ENCODE data around the gene AGAP1. TPM values are rescaled to one million over a fixed set of nuclear protein-coding genes. Genes with fewer than 3 reads are reported as not detected.

Gene AGAP1
- total RNA-seq, 2 donors from 2014 or later, result 19.1 to 20.8 TPM

DNA sequence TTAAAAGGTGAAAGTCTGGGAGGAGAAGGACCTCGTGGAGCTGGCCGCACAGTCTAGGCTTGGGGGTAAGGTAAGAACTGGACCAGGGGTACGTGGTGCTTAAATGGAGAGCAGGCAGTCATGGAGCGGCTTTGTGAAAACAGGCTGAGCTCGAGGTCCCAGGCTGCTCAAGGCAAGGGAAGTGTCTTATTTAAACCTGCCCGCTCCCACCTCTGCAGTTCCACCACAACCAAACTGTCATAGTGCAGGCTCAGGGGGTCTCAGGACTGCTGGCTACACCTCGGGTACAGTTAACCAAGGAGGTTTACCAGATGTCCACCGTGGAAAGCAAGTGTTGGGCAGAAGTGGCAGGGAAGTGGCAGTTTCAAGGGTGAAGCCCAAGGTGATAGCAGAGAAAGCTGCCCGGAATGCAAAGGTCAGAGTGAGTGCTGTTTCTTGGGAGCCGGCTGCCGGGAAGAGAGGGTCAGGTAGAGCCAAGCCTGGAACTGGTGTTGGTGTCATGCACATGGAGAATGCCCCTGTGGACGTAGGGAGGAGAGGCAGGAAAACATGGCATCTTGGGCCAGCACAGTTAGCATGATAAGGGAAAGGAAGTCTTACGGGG is 471.0 kb downstream of the AGAP1 start:
- Histone ChIP-seq H3K27ac (no peak overlapping the region), H3K9me3 (no peaks in the 10 kb centered on the region), H3K36me3 (peaks cover 3% of the 10 kb centered on the region), H3K4me1 (ENCODE audit: control insufficient read depth in 1 of 2, low read depth in 2 of 2) (no peaks in the 10 kb centered on the region), H3K27me3 (replicated peaks; ENCODE audit: insufficient read depth) (no peaks in the 10 kb centered on the region), H3K4me3 (no peak overlapping the region)
- DNase-seq (ENCODE audit: low spot score) (no peak), ATAC-seq (ENCODE audit: insufficient number of reproducible peaks, low FRiP score, low read depth) (no peak)
- no peak for TF ChIP-seq CTCF (IDR thresholded peaks at IDR 0.05)

DNA sequence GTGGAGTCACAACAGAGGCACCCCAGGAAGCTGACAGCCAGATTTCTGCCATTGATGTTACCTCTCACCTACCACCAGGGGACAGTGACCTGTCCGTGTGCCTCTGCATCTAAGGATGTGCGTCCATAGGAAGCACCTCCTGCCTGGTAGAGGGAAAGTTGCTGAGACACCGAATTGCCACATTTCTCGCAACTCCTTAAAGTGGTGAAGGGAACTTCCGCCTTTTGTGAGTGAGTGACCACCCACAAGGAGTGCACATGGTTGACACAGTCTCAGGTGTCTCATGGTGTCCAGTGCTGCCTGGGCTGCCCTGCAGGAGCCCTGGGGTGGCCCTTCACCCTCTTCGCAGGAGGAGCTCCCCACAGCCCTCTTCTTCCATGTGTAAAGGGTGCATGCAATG is 472.6 kb downstream of the AGAP1 start:
- no peaks in the 10 kb centered on the region for H3K9me3 ChIP-seq
- ATAC-seq (ENCODE audit: insufficient number of reproducible peaks, low FRiP score, low read depth) (no peak), DNase-seq (ENCODE audit: low spot score) (no peak)
- H3K36me3 ChIP-seq, result peaks cover 7% of the 10 kb centered on the region
- no peak overlapping the region for H3K4me3 ChIP-seq
- no peaks in the 10 kb centered on the region for H3K4me1 ChIP-seq (ENCODE audit: control insufficient read depth in 1 of 2, low read depth in 2 of 2)
- no peak for TF ChIP-seq CTCF (IDR thresholded peaks at IDR 0.05)
- H3K27me3 ChIP-seq (replicated peaks; ENCODE audit: insufficient read depth), result no peaks in the 10 kb centered on the region
- no peak overlapping the region for H3K27ac ChIP-seq

GRCh38 chr2:235966932-235967757 is 473.3 kb downstream of the AGAP1 start:
- no peak for DNase-seq (ENCODE audit: low spot score)
- no peaks in the 10 kb centered on the region for H3K9me3 ChIP-seq
- H3K27ac ChIP-seq, result no peak overlapping the region
- no peaks in the 10 kb centered on the region for H3K27me3 ChIP-seq (replicated peaks; ENCODE audit: insufficient read depth)
- H3K36me3 ChIP-seq, result peaks cover 7% of the 10 kb centered on the region
- ATAC-seq (ENCODE audit: insufficient number of reproducible peaks, low FRiP score, low read depth), result no peak
- no peak for TF ChIP-seq CTCF (IDR thresholded peaks at IDR 0.05)
- no peak overlapping the region for H3K4me3 ChIP-seq
- H3K4me1 ChIP-seq (ENCODE audit: control insufficient read depth in 1 of 2, low read depth in 2 of 2), result no peaks in the 10 kb centered on the region

DNA sequence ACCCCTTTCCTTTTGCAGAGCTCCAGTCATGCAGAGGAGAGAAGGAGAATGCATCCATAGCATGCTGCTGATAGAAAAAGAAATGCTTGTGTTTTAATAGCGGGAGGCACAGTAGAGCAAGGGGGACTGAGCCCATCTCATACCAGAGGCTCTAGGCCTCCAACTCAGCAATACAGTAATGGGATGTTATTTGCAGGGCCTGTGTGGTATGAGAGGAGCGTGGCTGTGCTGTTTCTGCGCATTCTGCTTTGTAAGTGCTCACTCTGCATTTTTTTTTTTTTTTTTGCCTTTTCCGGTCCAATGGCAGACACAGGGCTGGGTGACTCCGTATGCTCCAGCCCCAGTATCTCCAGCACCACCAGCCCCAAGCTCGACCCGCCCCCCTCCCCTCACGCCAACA is 474.3 kb downstream of the AGAP1 start:
- no peak for DNase-seq (ENCODE audit: low spot score)
- Histone ChIP-seq H3K27me3 (replicated peaks; ENCODE audit: insufficient read depth) (no peaks in the 10 kb centered on the region), H3K9me3 (no peaks in the 10 kb centered on the region), H3K4me1 (ENCODE audit: control insufficient read depth in 1 of 2, low read depth in 2 of 2) (no peaks in the 10 kb centered on the region), H3K36me3 (peaks cover 7% of the 10 kb centered on the region), H3K27ac (no peak overlapping the region), H3K4me3 (no peak overlapping the region)
- ATAC-seq (ENCODE audit: insufficient number of reproducible peaks, low FRiP score, low read depth), result no peak
- no peak for TF ChIP-seq CTCF (IDR thresholded peaks at IDR 0.05)

DNA sequence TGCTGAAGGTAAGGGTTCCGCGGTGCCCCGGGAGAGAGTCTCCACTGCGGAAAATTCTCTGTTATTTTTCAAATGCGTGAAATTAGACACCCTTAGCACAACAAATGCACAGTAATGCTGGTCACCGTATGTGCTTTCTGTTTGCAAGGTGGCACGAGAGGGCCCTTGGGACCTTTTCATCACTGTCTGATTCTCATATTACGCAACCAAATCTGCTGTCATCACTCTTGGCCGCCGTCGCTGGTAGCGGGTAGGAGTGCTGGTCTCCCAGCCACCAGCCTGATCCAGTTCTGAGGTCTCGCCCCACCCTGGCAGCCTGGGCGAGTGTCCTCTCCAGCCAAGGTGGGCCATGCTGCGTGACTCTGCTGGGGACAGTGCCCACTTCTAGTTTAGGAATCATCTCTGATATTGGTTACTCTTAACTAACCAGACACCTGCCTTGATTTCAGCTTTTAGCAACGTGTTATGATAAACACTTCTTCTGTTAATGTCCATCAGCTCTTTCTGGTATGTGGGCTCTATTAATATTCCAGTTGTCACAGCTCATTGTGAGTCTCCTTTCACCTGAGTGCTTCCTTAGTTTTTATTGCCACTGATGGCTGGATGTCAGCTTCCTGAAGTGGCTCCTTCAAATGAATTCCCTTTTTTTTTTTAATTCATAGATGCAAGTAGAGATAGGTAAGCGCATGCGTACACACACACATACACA is 474.9 kb downstream of the AGAP1 start:
- ATAC-seq (ENCODE audit: insufficient number of reproducible peaks, low FRiP score, low read depth) (no peak), DNase-seq (ENCODE audit: low spot score) (no peak)
- peaks cover 7% of the 10 kb centered on the region for H3K36me3 ChIP-seq
- no peak overlapping the region for H3K27ac ChIP-seq
- H3K9me3 ChIP-seq, result no peaks in the 10 kb centered on the region
- no peaks in the 10 kb centered on the region for H3K27me3 ChIP-seq (replicated peaks; ENCODE audit: insufficient read depth)
- TF ChIP-seq CTCF (IDR thresholded peaks at IDR 0.05), result no peak
- no peaks in the 10 kb centered on the region for H3K4me1 ChIP-seq (ENCODE audit: control insufficient read depth in 1 of 2, low read depth in 2 of 2)
- H3K4me3 ChIP-seq, result no peak overlapping the region

All from thoracic aorta (tissue), 2 donors.